Tibial nerve (tissue), 4 donors: ENCODE measurements around the gene CALR. TPM values are rescaled to one million over a fixed set of nuclear protein-coding genes. Genes with fewer than 3 reads are reported as not detected.
A peak's percentile ranks its signal among the peaks of the same experiment; 100 is the strongest.

Experiments
- DNase-seq, 2 donors: peaks; one replicate each; pipeline ENCODE4 v3.0.0-alpha.2; 2019; ENCODE audit warnings: low spot score in 2 of 2
- H3K27ac ChIP-seq, 4 donors: fragments of 200-600 bp; sonication (generic) in 3 of 4; one replicate each; pipeline ENCODE4 v1.5.1; 2017 to 2019; ENCODE audit warnings: mild to moderate bottlenecking in 1 of 4
- H3K27me3 ChIP-seq, 2 donors: fragments of 200-600 bp; sonication (generic) in 1 of 2; one replicate each; pipeline versions ENCODE4 v1.5.1 to v1.6.0; 2017 to 2019
- H3K36me3 ChIP-seq, 3 donors: fragments of 200-600 bp; sonication (generic); one replicate each; pipeline ENCODE4 v1.5.1; 2018 to 2019
- H3K4me1 ChIP-seq, 4 donors: fragments of 200-600 bp; sonication (generic) in 3 of 4; one replicate each; pipeline ENCODE4 v1.5.1; 2017 to 2019
- H3K4me3 ChIP-seq, 4 donors: fragments of 200-600 bp; sonication (generic) in 3 of 4; one replicate each; pipeline ENCODE4 v1.5.1; 2017 to 2019; ENCODE audit warnings: mild to moderate bottlenecking in 1 of 4, moderate library complexity in 1 of 4
- H3K9me3 ChIP-seq, 4 donors: fragments of 200-600 bp; sonication (generic) in 3 of 4; one replicate each; pipeline ENCODE4 v1.5.1; 2017 to 2019
- EP300 ChIP-seq, 2 donors: sonication (generic); formaldehyde crosslinking; IDR thresholded peaks; one replicate each; pipeline ENCODE4 v1.6.1; 2017; ENCODE audit warnings: antibody characterized with exemption in 2 of 2, mild to moderate bottlenecking in 1 of 2
- POLR2A ChIP-seq, 2 donors: fragments of 450-650 bp; IDR thresholded peaks; one replicate each; pipeline ENCODE4 v1.6.1; 2017; ENCODE audit warnings: antibody characterized with exemption in 2 of 2, mild to moderate bottlenecking in 2 of 2, moderate library complexity in 2 of 2
- WGBS, 2 donors: methylation state at CpG; one replicate each; pipeline ENCODE4 v1.1.5; 2018; 5-methylcytosine and 5-hydroxymethylcytosine counted together
- total RNA-seq, 4 donors: library from RNA; depleted of rRNA; stranded (reverse); fragments of >200 nt; gene quantifications; one replicate each; pipeline ENCODE4 v1.1.0, GENCODE V29; 2016
- TF ChIP-seq, protein P1 (sequence below), 5 experiments: fragments of 200-600 bp in 3 of 5; fragments of 450-650 bp in 2 of 5; sonication (generic) in 3 of 5; IDR thresholded peaks; one replicate each; pipeline ENCODE4 v1.5.1; 2016 to 2019; ENCODE audit warnings: antibody characterized with exemption in 5 of 5, mild to moderate bottlenecking in 3 of 5, moderate library complexity in 2 of 5

CALR gene
- total RNA-seq, 4 donors from 2014 or later = 173 to 398 (median 313) TPM

DNA sequence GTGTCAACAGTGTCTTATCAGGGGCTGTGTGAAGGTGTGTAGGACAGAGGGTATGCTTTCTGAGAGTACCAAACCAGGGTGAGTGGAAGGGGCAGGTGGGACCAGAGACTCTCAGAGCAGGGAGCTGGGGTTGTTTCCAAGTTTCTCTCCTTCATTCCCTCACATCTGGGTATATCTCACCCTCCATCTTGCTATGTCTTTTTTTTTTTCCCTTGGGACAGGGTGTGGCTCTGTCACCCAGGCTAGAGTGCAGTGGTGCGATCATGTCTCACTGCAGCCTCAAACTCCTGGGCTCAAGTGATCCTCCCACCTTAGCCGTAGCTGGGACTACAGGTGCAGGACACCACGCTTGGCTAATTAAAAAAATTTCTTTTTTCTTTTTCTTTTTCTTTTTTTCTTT lies 41.6 kb downstream of the CALR start:
- no peak overlapping the region for H3K4me3 ChIP-seq
- H3K9me3 ChIP-seq = no peaks in the 10 kb centered on the region
- TF ChIP-seq EP300 (IDR thresholded peaks at IDR 0.05) (no peak), POLR2A (IDR thresholded peaks at IDR 0.05) (no peak)
- TF ChIP-seq, protein P1, sequence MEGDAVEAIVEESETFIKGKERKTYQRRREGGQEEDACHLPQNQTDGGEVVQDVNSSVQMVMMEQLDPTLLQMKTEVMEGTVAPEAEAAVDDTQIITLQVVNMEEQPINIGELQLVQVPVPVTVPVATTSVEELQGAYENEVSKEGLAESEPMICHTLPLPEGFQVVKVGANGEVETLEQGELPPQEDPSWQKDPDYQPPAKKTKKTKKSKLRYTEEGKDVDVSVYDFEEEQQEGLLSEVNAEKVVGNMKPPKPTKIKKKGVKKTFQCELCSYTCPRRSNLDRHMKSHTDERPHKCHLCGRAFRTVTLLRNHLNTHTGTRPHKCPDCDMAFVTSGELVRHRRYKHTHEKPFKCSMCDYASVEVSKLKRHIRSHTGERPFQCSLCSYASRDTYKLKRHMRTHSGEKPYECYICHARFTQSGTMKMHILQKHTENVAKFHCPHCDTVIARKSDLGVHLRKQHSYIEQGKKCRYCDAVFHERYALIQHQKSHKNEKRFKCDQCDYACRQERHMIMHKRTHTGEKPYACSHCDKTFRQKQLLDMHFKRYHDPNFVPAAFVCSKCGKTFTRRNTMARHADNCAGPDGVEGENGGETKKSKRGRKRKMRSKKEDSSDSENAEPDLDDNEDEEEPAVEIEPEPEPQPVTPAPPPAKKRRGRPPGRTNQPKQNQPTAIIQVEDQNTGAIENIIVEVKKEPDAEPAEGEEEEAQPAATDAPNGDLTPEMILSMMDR (IDR thresholded peaks at IDR 0.05) = no peak
- no peaks in the 10 kb centered on the region for H3K36me3 ChIP-seq
- peaks cover 0 to 26% (median 6%) of the 10 kb centered on the region in 4 donors for H3K4me1 ChIP-seq
- H3K27me3 ChIP-seq = no peaks in the 10 kb centered on the region
- no peak for DNase-seq
- WGBS, 2 donors = 94 to 98% methylated on average over 3 of the region's 3 CpGs
- no peak overlapping the region for H3K27ac ChIP-seq

DNA sequence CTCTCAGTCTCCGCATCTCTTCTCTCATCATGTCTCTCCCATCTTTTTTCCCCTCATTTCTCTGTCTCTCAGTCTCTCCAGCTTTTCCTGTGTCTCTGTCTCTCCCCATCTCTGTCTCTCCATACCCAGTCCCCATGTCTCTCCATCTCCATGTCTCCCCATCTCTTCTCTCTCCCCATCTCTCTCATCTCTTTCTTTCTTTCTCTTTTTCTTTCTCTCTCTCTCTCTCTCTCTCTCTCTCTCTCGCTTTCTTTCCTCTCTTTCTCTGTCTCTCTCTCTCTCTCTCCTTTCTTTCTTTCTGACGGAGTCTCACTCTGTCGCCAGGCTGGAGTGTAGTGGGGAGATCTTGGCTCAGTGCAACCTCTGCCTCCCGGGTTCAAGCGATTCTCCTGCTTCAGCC lies 44.2 kb downstream of the CALR start:
- TF ChIP-seq, protein P1 (IDR thresholded peaks at IDR 0.05) = no peak
- no peak for TF ChIP-seq POLR2A (IDR thresholded peaks at IDR 0.05)
- no peak for TF ChIP-seq EP300 (IDR thresholded peaks at IDR 0.05)
- Histone ChIP-seq H3K36me3 (no peaks in the 10 kb centered on the region), H3K4me1 (peaks cover 0 to 38% (median 10%) of the 10 kb centered on the region in 4 donors), H3K9me3 (no peaks in the 10 kb centered on the region), H3K4me3 (no peak overlapping the region), H3K27ac (peak overlapping the region in 2 of 4 donors; percentile 69 to 79), H3K27me3 (no peaks in the 10 kb centered on the region)
- DNase-seq = no peak
- 87 to 91% methylated on average over 6 of the region's 6 CpGs for WGBS, 2 donors

DNA sequence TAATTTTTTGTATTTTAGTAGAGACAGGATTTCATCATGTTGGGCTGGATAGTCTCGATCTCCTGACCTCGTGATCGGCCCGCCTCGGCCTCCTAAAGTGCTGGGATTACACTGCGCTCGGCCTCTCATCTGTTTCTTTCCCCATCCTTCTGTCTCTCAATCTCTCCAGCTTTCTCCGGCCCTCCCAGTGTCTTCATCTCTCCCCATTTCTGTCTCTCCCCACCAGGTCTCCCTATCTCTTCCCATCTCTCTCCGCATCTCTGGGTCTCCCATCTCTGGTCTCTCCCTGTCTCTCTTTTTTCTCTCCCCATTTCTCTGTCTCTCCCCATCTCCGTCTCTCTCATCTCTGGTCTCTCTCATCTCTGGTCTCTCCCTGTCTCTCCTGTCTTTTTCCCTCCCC lies 44.7 kb downstream of the CALR start:
- WGBS, 2 donors = 58 to 65% methylated on average over 10 of the region's 10 CpGs
- Histone ChIP-seq H3K27ac (peak overlapping the region in 2 of 4 donors; percentile 69 to 79), H3K4me1 (peaks cover 0 to 34% (median 10%) of the 10 kb centered on the region in 4 donors), H3K4me3 (peak overlapping the region in 2 of 4 donors; percentile 19 to 41), H3K9me3 (no peaks in the 10 kb centered on the region), H3K36me3 (no peaks in the 10 kb centered on the region), H3K27me3 (no peaks in the 10 kb centered on the region)
- TF ChIP-seq EP300 (IDR thresholded peaks at IDR 0.05) (no peak), POLR2A (IDR thresholded peaks at IDR 0.05) (no peak)
- TF ChIP-seq, protein P1 (IDR thresholded peaks at IDR 0.05) = no peak
- no peak for DNase-seq

DNA sequence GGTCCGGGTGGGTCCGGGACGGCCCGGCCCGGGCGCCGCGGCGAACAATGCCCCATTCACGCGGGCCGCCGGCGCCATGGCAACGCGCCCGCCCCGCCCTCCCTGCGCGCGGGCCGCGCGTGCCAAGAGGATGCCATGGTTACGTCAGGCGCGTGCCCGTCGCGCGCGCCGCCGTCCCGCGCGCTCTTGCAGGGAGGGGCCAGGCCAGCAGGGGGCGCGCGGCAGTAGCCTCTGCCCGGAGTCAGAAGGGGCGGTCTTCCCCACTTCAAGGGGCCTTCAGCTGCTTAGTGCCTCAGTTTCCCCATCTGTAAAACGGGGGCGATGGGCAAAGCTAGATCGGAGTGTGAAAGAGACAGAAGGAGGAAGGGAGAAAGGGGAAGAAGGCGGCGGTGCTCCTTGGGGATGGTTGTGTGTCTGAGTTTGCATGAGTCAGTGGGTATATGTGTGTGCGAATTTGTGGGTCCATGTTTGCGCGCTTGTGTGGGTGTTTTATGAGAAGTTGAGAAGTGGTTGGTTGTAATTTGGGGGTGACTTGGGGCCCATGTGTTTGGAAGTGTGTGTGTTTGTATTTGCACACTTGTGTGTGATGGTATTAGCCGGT lies 45.2 kb downstream of the CALR start:
- H3K4me1 ChIP-seq = peaks cover 0 to 33% (median 10%) of the 10 kb centered on the region in 4 donors
- H3K27ac ChIP-seq = peak overlapping the region in 1 of 4 donors; percentile 79
- H3K36me3 ChIP-seq = no peaks in the 10 kb centered on the region
- H3K4me3 ChIP-seq = peak overlapping the region in 1 of 4 donors; percentile 41
- 9 to 18% methylated on average over 25 to 50 of the region's 51 CpGs for WGBS, 2 donors
- TF ChIP-seq POLR2A (IDR thresholded peaks at IDR 0.05) (no peak), EP300 (IDR thresholded peaks at IDR 0.05) (peak in 1 of 2 donors; percentile 61)
- TF ChIP-seq, protein P1 (IDR thresholded peaks at IDR 0.05) = peak; percentile 91 to 100 (median 99)
- no peaks in the 10 kb centered on the region for H3K9me3 ChIP-seq
- no peaks in the 10 kb centered on the region for H3K27me3 ChIP-seq
- peak; percentile 67 to 83 for DNase-seq

DNA sequence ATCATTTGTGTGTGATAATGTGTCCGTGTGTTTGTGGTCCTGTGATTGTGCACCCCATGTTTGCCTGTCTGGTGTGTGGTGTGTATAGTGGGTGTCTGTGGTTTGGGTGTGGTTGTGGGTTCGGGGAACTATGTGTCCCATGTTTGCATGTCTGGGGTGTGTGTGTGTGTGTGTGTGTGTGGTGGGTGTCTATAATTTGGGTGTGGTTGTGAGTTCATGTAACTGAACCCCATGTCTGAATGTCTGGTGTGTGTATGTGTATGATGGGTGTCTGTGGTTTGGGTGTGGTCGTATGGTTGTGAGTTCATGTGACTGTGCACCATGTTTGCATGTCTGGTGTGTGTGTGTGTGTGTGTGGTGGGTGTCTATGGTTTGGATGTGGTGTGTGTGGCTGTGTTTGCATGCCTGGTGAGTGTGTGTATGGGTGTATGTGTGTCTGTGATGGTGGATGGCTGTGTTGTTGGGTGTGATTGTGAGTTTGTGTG lies 45.8 kb downstream of the CALR start:
- TF ChIP-seq, protein P1 (IDR thresholded peaks at IDR 0.05) = no peak
- WGBS, 2 donors = 72 to 79% methylated on average over 3 of the region's 3 CpGs
- Histone ChIP-seq H3K27ac (peak overlapping the region in 2 of 4 donors; percentile 38 to 67), H3K4me3 (no peak overlapping the region), H3K36me3 (no peaks in the 10 kb centered on the region), H3K27me3 (no peaks in the 10 kb centered on the region), H3K9me3 (no peaks in the 10 kb centered on the region), H3K4me1 (peaks cover 0 to 33% (median 10%) of the 10 kb centered on the region in 4 donors)
- no peak for DNase-seq
